Gastrocnemius medialis (tissue), 4 donors: Measurements from ENCODE around the gene FRMD4B. TPM values are rescaled to one million over a fixed set of nuclear protein-coding genes. Genes with fewer than 3 reads are reported as not detected.

Experiments used
- ATAC-seq, 2 donors: fragments of 150-250 bp; one replicate each; pipeline ENCODE4 v1.9.1; 2016
- DNase-seq, 2 donors: peaks; one replicate each; pipeline ENCODE4 v3.0.0-alpha.2; 2019
- H3K27ac ChIP-seq, 4 donors: fragments of 200-600 bp; sonication (generic); 1 replicate in 1 of 4; 2 replicates in 3 of 4; pipeline ENCODE4 v1.5.1; 2016 to 2018; ENCODE audit warnings: mild to moderate bottlenecking in 2 of 4, moderate library complexity in 1 of 4
- H3K27me3 ChIP-seq, 3 donors: fragments of 200-600 bp; sonication (generic) in 2 of 3; 1 replicate in 1 of 3; 2 replicates in 2 of 3; pipeline versions ENCODE4 v1.5.1 to v1.6.0; 2016 to 2019; ENCODE audit warnings: mild to moderate bottlenecking in 1 of 3, moderate library complexity in 1 of 3
- H3K36me3 ChIP-seq, 2 donors: fragments of 200-600 bp; sonication (generic) in 1 of 2; one replicate each; pipeline ENCODE4 v1.5.1; 2017 to 2018
- H3K4me1 ChIP-seq, 2 donors: fragments of 200-600 bp; sonication (generic) in 1 of 2; one replicate each; pipeline ENCODE4 v1.5.1; 2016 to 2017; ENCODE audit warnings: mild to moderate bottlenecking in 2 of 2
- H3K4me3 ChIP-seq, 4 donors: fragments of 200-600 bp; sonication (generic) in 3 of 4; 1 replicate in 1 of 4; 2 replicates in 3 of 4; pipeline ENCODE4 v1.5.1; 2016 to 2019; ENCODE audit warnings: mild to moderate bottlenecking in 2 of 4
- H3K9me3 ChIP-seq, 3 donors: fragments of 200-600 bp; sonication (generic) in 2 of 3; 1 replicate in 1 of 3; 2 replicates in 2 of 3; pipeline ENCODE4 v1.5.1; 2016 to 2019
- POLR2A ChIP-seq, 2 donors: fragments of 450-650 bp; IDR thresholded peaks; one replicate each; pipeline ENCODE4 v1.6.1; 2017; ENCODE audit warnings: antibody characterized with exemption in 2 of 2, mild to moderate bottlenecking in 2 of 2, moderate library complexity in 2 of 2
- in situ Hi-C, 4 donors: fragments of 200-750 bp; cut with MboI; loops; one replicate each; pipeline versions ENCODE4 v1.15.0 to v1.8.0; 2017; ENCODE audit warnings: low sequenced_read_pairs in 4 of 4
- intact Hi-C: fragments of 100-400 bp; cut with DNase I; formaldehyde crosslinking; loops from one replicate; pipeline ENCODE4 v1.15.1; 2023; ENCODE audit warnings: low total_unique reads
- total RNA-seq, 4 donors: library from RNA; depleted of rRNA; stranded (reverse); fragments of >200 nt; gene quantifications; one replicate each; pipeline versions ENCODE4 v1.1.0 to v1.2.3, GENCODE V29; 2016
- TF ChIP-seq, protein P1 (sequence below), 5 experiments: fragments of 450-650 bp in 3 of 5; fragments of 200-600 bp in 2 of 5; sonication (generic) in 2 of 5; IDR thresholded peaks in 4 of 5; conservative IDR thresholded peaks in 1 of 5; 1 replicate in 4 of 5; 2 replicates in 1 of 5; pipeline ENCODE4 v1.5.1; 2016 to 2019; ENCODE audit warnings: antibody characterized with exemption in 5 of 5, mild to moderate bottlenecking in 3 of 5, moderate library complexity in 3 of 5

FRMD4B gene
- total RNA-seq, 4 donors from 2014 or later = 0.29 to 3.6 (median 1.7) TPM

DNA sequence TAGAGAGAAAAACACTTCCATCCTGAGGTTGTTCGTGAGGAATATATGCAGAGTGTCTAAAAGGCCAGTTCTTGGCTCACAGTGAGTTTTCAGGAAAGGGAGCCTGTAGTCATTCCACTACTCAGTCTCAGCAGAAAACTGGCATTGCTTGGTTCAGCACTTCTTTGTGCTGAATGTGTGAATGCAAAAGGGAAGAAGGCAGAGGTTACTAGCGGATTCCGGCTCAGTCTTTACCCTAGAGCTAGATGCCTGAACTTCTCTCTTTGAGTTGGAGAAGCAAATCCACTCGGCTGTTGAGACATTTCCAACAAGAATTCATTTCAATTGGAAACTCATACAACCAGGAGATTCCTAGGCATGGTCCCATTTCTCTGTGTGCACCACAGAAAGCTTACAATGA lies 23.1 kb upstream of the FRMD4B start:
- Histone ChIP-seq H3K27ac (peak overlapping the region in 1 of 4 donors; percentile 33), H3K4me3 (no peak overlapping the region), H3K36me3 (no peaks in the 10 kb centered on the region), H3K27me3 (no peaks in the 10 kb centered on the region), H3K4me1 (no peaks in the 10 kb centered on the region), H3K9me3 (no peaks in the 10 kb centered on the region)
- in situ Hi-C loops = loop anchor here in 2 of 4 donors (10.0 kb wide), 1 partner anchor 244 kb away; no protein-coding TSS in a partner anchor
- ATAC-seq (peak in 1 of 2 donors; percentile 29), DNase-seq (peak in 1 of 2 donors; percentile 23)
- intact Hi-C loops = loop anchor here (5.0 kb wide), 1 partner anchor 102 kb away; no protein-coding TSS in a partner anchor
- TF ChIP-seq POLR2A (IDR thresholded peaks at IDR 0.05) = no peak
- TF ChIP-seq, protein P1, sequence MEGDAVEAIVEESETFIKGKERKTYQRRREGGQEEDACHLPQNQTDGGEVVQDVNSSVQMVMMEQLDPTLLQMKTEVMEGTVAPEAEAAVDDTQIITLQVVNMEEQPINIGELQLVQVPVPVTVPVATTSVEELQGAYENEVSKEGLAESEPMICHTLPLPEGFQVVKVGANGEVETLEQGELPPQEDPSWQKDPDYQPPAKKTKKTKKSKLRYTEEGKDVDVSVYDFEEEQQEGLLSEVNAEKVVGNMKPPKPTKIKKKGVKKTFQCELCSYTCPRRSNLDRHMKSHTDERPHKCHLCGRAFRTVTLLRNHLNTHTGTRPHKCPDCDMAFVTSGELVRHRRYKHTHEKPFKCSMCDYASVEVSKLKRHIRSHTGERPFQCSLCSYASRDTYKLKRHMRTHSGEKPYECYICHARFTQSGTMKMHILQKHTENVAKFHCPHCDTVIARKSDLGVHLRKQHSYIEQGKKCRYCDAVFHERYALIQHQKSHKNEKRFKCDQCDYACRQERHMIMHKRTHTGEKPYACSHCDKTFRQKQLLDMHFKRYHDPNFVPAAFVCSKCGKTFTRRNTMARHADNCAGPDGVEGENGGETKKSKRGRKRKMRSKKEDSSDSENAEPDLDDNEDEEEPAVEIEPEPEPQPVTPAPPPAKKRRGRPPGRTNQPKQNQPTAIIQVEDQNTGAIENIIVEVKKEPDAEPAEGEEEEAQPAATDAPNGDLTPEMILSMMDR (IDR thresholded peaks at IDR 0.05 in 4 of 5, conservative IDR thresholded peaks at IDR 0.05 in 1 of 5) = no peak

DNA sequence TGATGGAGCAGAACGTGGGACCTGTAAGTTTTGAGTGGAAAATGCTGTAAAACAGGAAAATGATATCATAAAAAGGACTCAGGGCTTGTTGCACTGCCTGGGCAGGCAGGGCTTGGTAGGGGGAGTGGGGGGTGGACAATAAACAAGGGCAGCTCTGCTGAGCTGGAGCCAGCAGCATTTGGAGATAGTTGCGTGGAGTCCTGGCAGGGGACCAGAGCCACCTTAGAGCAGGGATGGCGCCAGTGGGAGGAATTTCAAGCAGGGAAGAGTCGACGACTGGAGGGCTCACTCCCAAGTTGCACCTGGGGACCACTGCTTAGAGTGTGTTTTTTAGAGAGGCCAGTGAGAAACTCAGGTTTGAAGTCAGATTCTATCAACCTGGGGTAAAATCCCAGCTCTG lies 22.7 kb upstream of the FRMD4B start:
- in situ Hi-C loops = loop anchor here in 2 of 4 donors (10.0 kb wide), 1 partner anchor 244 kb away; no protein-coding TSS in a partner anchor
- H3K9me3 ChIP-seq = no peaks in the 10 kb centered on the region
- no peaks in the 10 kb centered on the region for H3K27me3 ChIP-seq
- H3K4me3 ChIP-seq = no peak overlapping the region
- no peak for DNase-seq
- H3K4me1 ChIP-seq = no peaks in the 10 kb centered on the region
- no peak for TF ChIP-seq POLR2A (IDR thresholded peaks at IDR 0.05)
- TF ChIP-seq, protein P1 (IDR thresholded peaks at IDR 0.05 in 4 of 5, conservative IDR thresholded peaks at IDR 0.05 in 1 of 5) = no peak
- H3K27ac ChIP-seq = no peak overlapping the region
- no peak for ATAC-seq
- intact Hi-C loops = loop anchor here (5.0 kb wide), 1 partner anchor 101 kb away; no protein-coding TSS in a partner anchor
- H3K36me3 ChIP-seq = no peaks in the 10 kb centered on the region

DNA sequence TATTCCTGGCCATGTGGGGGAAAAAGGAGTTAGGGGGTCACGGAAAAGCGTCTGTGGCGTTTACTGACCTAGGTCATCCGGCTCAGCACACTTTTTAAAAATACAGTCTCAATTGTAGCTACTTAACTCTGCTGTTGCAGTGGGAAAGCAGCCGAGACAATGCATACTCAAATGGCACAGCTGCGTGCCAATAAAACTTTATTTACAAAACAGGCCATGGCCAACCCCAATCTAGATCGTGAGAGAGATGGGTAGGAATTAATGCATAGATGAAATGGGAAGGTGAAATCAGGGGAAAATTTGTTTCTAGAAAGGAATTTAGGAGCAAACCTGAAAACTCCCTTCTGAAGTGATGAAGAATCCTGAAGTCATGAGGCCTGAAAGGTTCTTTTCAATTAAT lies 22.0 kb upstream of the FRMD4B start:
- in situ Hi-C loops (loop anchor here in 2 of 4 donors (10.0 kb wide), 1 partner anchor 243 kb away; no protein-coding TSS in a partner anchor), intact Hi-C loops (loop anchor here (5.0 kb wide), 1 partner anchor 101 kb away; no protein-coding TSS in a partner anchor)

DNA sequence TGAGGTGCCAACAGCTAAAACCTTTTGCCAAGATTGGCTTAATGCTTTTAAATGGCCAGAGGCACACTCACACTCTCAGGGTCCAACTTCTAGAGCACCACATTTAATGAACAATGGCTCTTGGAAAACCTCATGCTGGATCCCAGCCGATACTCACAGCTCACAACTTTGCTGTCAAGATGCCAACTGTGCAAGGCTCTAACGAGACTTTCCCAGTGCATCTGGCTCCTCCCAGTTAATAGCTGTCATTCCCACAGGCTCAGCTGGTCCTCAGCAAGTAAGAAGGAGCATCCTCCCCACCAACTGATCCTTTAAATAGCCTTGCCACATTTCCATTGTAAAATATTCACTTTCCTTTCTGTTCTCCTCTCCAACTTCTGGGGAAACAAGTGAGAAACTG lies 20.3 kb upstream of the FRMD4B start:
- intact Hi-C loops (loop anchor here (5.0 kb wide), 1 partner anchor 99 kb away; no protein-coding TSS in a partner anchor), in situ Hi-C loops (loop anchor here in 2 of 4 donors (10.0 kb wide), 1 partner anchor 241 kb away; no protein-coding TSS in a partner anchor)
- Histone ChIP-seq H3K4me1 (no peaks in the 10 kb centered on the region), H3K4me3 (no peak overlapping the region), H3K27me3 (no peaks in the 10 kb centered on the region), H3K9me3 (no peaks in the 10 kb centered on the region), H3K27ac (no peak overlapping the region), H3K36me3 (no peaks in the 10 kb centered on the region)
- DNase-seq (no peak), ATAC-seq (no peak)
- no peak for TF ChIP-seq POLR2A (IDR thresholded peaks at IDR 0.05)
- TF ChIP-seq, protein P1 (IDR thresholded peaks at IDR 0.05 in 4 of 5, conservative IDR thresholded peaks at IDR 0.05 in 1 of 5) = no peak

More for the DNA sequence above, 22.0 kb upstream of the FRMD4B start:
- no peaks in the 10 kb centered on the region for H3K4me1 ChIP-seq
- no peaks in the 10 kb centered on the region for H3K9me3 ChIP-seq
- TF ChIP-seq, protein P1 (IDR thresholded peaks at IDR 0.05 in 4 of 5, conservative IDR thresholded peaks at IDR 0.05 in 1 of 5) = no peak
- no peaks in the 10 kb centered on the region for H3K36me3 ChIP-seq
- ATAC-seq (no peak), DNase-seq (no peak)
- H3K27ac ChIP-seq = no peak overlapping the region
- no peak overlapping the region for H3K4me3 ChIP-seq
- no peaks in the 10 kb centered on the region for H3K27me3 ChIP-seq
